IMR-90 (cell line): ENCODE measurements around the gene CAPN6. TPM values are rescaled to one million over a fixed set of nuclear protein-coding genes. Genes with fewer than 3 reads are reported as not detected.

Source experiments
- ATAC-seq: fragments of 200-7000 bp; cut with Tn5 transposase; 2 replicates; pipeline ENCODE4 v1.9.1; 2020; ENCODE audit warnings: low read depth, mild to moderate bottlenecking, moderate library complexity
- BruUV-seq: library from RNA; stranded (reverse); fragments of 400-500 nt; replicated peaks from 2 replicates; lab custom pipeline; 2021; lab: Mats Ljungman, UMichigan
- CTCF ChIA-PET: fragments of 300-600 bp; formaldehyde crosslinking; extraction: SDS; loops from one replicate; lab custom pipeline; 2021; ENCODE audit warnings: antibody characterized with exemption; lab: Yijun Ruan, JAX
- POLR2A ChIA-PET: fragments of 300-600 bp; sonication (Branson Sonifier 250); formaldehyde crosslinking; loops from one replicate; lab custom pipeline; 2022; ENCODE audit warnings: antibody characterized with exemption; ENCODE audit not compliant: unreplicated experiment; lab: Charles Lee
- DNase-seq: peaks from one replicate; pipeline ENCODE4 v3.0.0; 2013
- H2AFZ ChIP-seq: replicated peaks from 2 replicates; pipeline ENCODE3; 2013; ENCODE audit warnings: low read length, mild to moderate bottlenecking; ENCODE audit not compliant: poor library complexity
- H2AK5ac ChIP-seq: 2 replicates; pipeline ENCODE4 v1.6.1; 2013; ENCODE audit warnings: low read depth, low read length, inconsistent platforms
- H2AK9ac ChIP-seq: replicated peaks from 2 replicates; pipeline ENCODE3; 2013; ENCODE audit warnings: mild to moderate bottlenecking, low read depth, low read length, moderate library complexity; ENCODE audit not compliant: poor library complexity
- H2BK120ac ChIP-seq: 2 replicates; pipeline ENCODE4 v1.6.1; 2013; ENCODE audit warnings: low read depth, low read length, inconsistent platforms
- H2BK15ac ChIP-seq: 3 replicates; pipeline ENCODE4 v1.6.1; 2013; ENCODE audit warnings: low read depth, low read length, inconsistent platforms
- H2BK20ac ChIP-seq: 2 replicates; pipeline ENCODE4 v1.6.1; 2013; ENCODE audit warnings: low read depth, mild to moderate bottlenecking, inconsistent platforms, low read length, moderate library complexity
- H2BK5ac ChIP-seq: 2 replicates; pipeline ENCODE4 v1.6.1; 2013; ENCODE audit warnings: mild to moderate bottlenecking, low read depth, low read length, inconsistent platforms; ENCODE audit not compliant: poor library complexity, severe bottlenecking
- H3K14ac ChIP-seq: replicated peaks from 2 replicates; pipeline ENCODE4 v1.6.1; 2013; ENCODE audit warnings: low read depth, low read length, inconsistent platforms
- H3K18ac ChIP-seq: 2 replicates; pipeline ENCODE4 v1.6.1; 2013; ENCODE audit warnings: low read depth, low read length, control low read depth
- H3K23ac ChIP-seq: 2 replicates; pipeline ENCODE4 v1.6.1; 2013; ENCODE audit warnings: low read depth, low read length, inconsistent platforms
- H3K27ac ChIP-seq: 2 replicates; pipeline ENCODE4 v1.5.1; 2013; ENCODE audit warnings: mild to moderate bottlenecking, control low read depth, low read length; ENCODE audit not compliant: insufficient read depth
- H3K27me3 ChIP-seq: 2 replicates; pipeline ENCODE4 v1.6.1; 2013; ENCODE audit warnings: low read length; ENCODE audit not compliant: control insufficient read depth, insufficient read depth
- H3K36me3 ChIP-seq: 2 replicates; pipeline ENCODE4 v1.6.1; 2013; ENCODE audit warnings: low read length, mixed read lengths; ENCODE audit not compliant: control insufficient read depth, insufficient read depth
- H3K4ac ChIP-seq: 2 replicates; pipeline ENCODE4 v1.6.1; 2013; ENCODE audit warnings: low read depth, low read length, inconsistent platforms
- H3K4me1 ChIP-seq: 2 replicates; pipeline ENCODE4 v1.6.1; 2013; ENCODE audit warnings: low read length, mixed read lengths; ENCODE audit not compliant: control insufficient read depth, insufficient read depth
- H3K4me2 ChIP-seq: 2 replicates; pipeline ENCODE4 v1.6.1; 2013; ENCODE audit warnings: low read depth, mild to moderate bottlenecking, control low read depth, low read length, moderate library complexity
- H3K4me3 ChIP-seq: 2 replicates; pipeline ENCODE4 v1.5.1; 2013; ENCODE audit warnings: low read depth, mild to moderate bottlenecking, control low read depth, low read length, moderate library complexity; ENCODE audit not compliant: insufficient read depth
- H3K56ac ChIP-seq: 2 replicates; pipeline ENCODE4 v1.6.1; 2013; ENCODE audit warnings: low read length, inconsistent platforms; ENCODE audit not compliant: insufficient read depth; ENCODE audit errors: extremely low read depth
- H3K79me1 ChIP-seq, 2 experiments: 2 replicates each; pipeline ENCODE4 v1.6.1; 2013; ENCODE audit warnings: low read length in 2 of 2, inconsistent platforms in 1 of 2, low read depth in 1 of 2
- H3K9ac ChIP-seq: 2 replicates; pipeline ENCODE4 v1.6.1; 2013; ENCODE audit warnings: low read depth, low read length, control low read depth
- H3K9me1 ChIP-seq: 2 replicates; pipeline ENCODE4 v1.6.1; 2013; ENCODE audit warnings: low read length, inconsistent platforms; ENCODE audit not compliant: insufficient read depth
- H3K9me3 ChIP-seq: 2 replicates; pipeline ENCODE4 v1.6.1; 2013; ENCODE audit warnings: low read length; ENCODE audit not compliant: control insufficient read depth, insufficient read depth
- H4K20me1 ChIP-seq: 2 replicates; pipeline ENCODE4 v1.6.1; 2013; ENCODE audit warnings: low read length, inconsistent platforms; ENCODE audit not compliant: insufficient read depth
- H4K5ac ChIP-seq: 2 replicates; pipeline ENCODE4 v1.6.1; 2013; ENCODE audit warnings: mild to moderate bottlenecking, low read depth, low read length, control low read depth
- H4K8ac ChIP-seq, 2 experiments: 2 replicates each; pipeline ENCODE4 v1.6.1; 2013; ENCODE audit warnings: low read depth in 2 of 2, low read length in 2 of 2, control low read depth in 1 of 2, inconsistent platforms in 1 of 2
- H4K91ac ChIP-seq: 2 replicates; pipeline ENCODE4 v1.6.1; 2013; ENCODE audit warnings: low read depth, low read length, inconsistent platforms; ENCODE audit not compliant: insufficient read depth
- BHLHE40 ChIP-seq: fragments of 150-350 bp; IDR thresholded peaks from 2 replicates; pipeline ENCODE4 v1.6.1; 2016; ENCODE audit warnings: mild to moderate bottlenecking, low read depth, low read length
- CEBPB ChIP-seq: IDR thresholded peaks from 2 replicates; pipeline ENCODE4 v1.6.1; 2012; ENCODE audit warnings: low read depth, low read length, improper control_type of control experiment
- CHD1 ChIP-seq: IDR thresholded peaks from 2 replicates; pipeline ENCODE4 v1.6.1; 2012; ENCODE audit warnings: low read depth, low read length, improper control_type of control experiment
- FOS ChIP-seq: fragments of 150-350 bp; IDR thresholded peaks from 2 replicates; pipeline ENCODE4 v1.6.1; 2016; ENCODE audit warnings: low read depth, low read length
- MAFK ChIP-seq: IDR thresholded peaks from 2 replicates; pipeline ENCODE4 v1.6.1; 2012; ENCODE audit warnings: low read depth, low read length, improper control_type of control experiment
- MAZ ChIP-seq: IDR thresholded peaks from 2 replicates; pipeline ENCODE4 v1.6.1; 2012; ENCODE audit warnings: low read depth, mild to moderate bottlenecking, low read length, improper control_type of control experiment, moderate library complexity, borderline replicate concordance
- MXI1 ChIP-seq: IDR thresholded peaks from 2 replicates; pipeline ENCODE4 v1.6.1; 2012; ENCODE audit warnings: low read depth, mild to moderate bottlenecking, low read length, moderate library complexity, borderline replicate concordance
- NFE2L2 ChIP-seq: fragments of 150-350 bp; IDR thresholded peaks from 2 replicates; pipeline ENCODE4 v1.6.1; 2016; ENCODE audit warnings: low read depth, mild to moderate bottlenecking, low read length
- POLR2A ChIP-seq: IDR thresholded peaks from 2 replicates; pipeline ENCODE4 v1.6.1; 2012; ENCODE audit warnings: mild to moderate bottlenecking, low read depth, low read length
- RAD21 ChIP-seq: IDR thresholded peaks from 2 replicates; pipeline ENCODE4 v1.6.1; 2012; ENCODE audit warnings: low read length, improper control_type of control experiment
- RCOR1 ChIP-seq: IDR thresholded peaks from 2 replicates; pipeline ENCODE4 v1.6.1; 2012; ENCODE audit warnings: mild to moderate bottlenecking, low read length, improper control_type of control experiment; ENCODE audit not compliant: insufficient replicate concordance
- RFX5 ChIP-seq: IDR thresholded peaks from 2 replicates; pipeline ENCODE4 v1.8.0; 2012; ENCODE audit warnings: low read depth, mild to moderate bottlenecking, low read length, moderate library complexity
- SMC3 ChIP-seq: fragments of 150-350 bp; IDR thresholded peaks from 2 replicates; pipeline ENCODE4 v1.6.1; 2016; ENCODE audit warnings: low read depth, mild to moderate bottlenecking, antibody characterized with exemption, low read length, moderate library complexity
- WGBS, 2 experiments: methylation state at CpG; one replicate each; pipeline versions ENCODE4 v1.1.5 to v1.1.7; 2013; ENCODE audit warnings: missing lambda C conversion rate in 2 of 2; ENCODE audit not compliant: insufficient read length in 1 of 2; ENCODE audit errors: extremely low coverage in 2 of 2; 5-methylcytosine and 5-hydroxymethylcytosine counted together
- dilution Hi-C: fragments of 300-500 bp; cut with HindIII; formaldehyde crosslinking; loops from one replicate; pipeline ENCODE4 v1.14.3; 2018; ENCODE audit warnings: low sequenced_read_pairs; ENCODE audit not compliant: unreplicated experiment
- in situ Hi-C: fragments of 300-500 bp; cut with MboI; formaldehyde crosslinking; loops from 3 replicates; pipeline ENCODE4 v1.14.3; 2019; ENCODE audit warnings: low sequenced_read_pairs, inconsistent platforms, mixed read lengths
- intact Hi-C: fragments of 100-400 bp; cut with micrococcal nuclease; formaldehyde crosslinking; loops from 2 replicates; pipeline ENCODE4 v1.10.0; 2022
- polyA plus RNA-seq, 3 experiments: library from polyadenylated mRNA; depleted of rRNA; stranded (reverse); fragments of >200 nt; gene quantifications; 2 replicates each; pipeline ENCODE4 v1.2.3, GENCODE V29; 2012; ENCODE audit warnings: low replicate concordance in 1 of 3
- total RNA-seq: library from RNA; depleted of rRNA; stranded (reverse); fragments of >200 nt; gene quantifications from 2 replicates; pipeline ENCODE4 v1.2.3, GENCODE V29; 2012
- TF ChIP-seq, protein P1 (sequence below): conservative IDR thresholded peaks from 2 replicates; pipeline ENCODE4 v1.5.1; 2012; ENCODE audit warnings: mild to moderate bottlenecking, low read depth, low read length, improper control_type of control experiment
- TF ChIP-seq, protein P2 (sequence below): fragments of 150-350 bp; IDR thresholded peaks from 2 replicates; pipeline ENCODE4 v1.6.1; 2016; ENCODE audit warnings: low read depth, mild to moderate bottlenecking, low read length, moderate library complexity, borderline replicate concordance
- TF ChIP-seq, protein P3 (sequence below): fragments of 150-350 bp; IDR thresholded peaks from 2 replicates; pipeline ENCODE4 v1.6.1; 2017; ENCODE audit warnings: mild to moderate bottlenecking, antibody characterized with exemption, low read length, low read depth

CAPN6 gene
- total and polyA plus RNA-seq, 2 of the 4 experiments (the other 2 are of a cell fraction), result not detected

DNA sequence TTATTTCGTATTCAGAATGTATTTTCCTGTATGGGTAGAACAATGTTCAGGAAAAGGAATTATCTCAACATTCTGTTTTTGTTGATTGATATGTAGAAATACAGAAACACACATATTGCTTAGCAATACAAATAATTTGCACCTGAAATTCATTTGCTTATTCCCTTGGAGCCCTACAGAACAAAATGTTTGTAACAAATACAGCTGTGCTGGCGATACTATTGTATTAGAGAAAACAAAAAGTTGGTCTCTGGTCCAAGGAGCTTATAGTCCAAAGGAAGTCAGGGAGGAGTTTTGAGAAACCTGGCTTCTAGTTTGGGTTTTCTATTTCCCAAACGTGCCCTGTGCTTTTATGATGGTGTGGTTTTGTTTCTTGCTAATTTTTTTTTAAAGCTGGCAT lies 37.8 kb upstream of the CAPN6 start:
- H2BK120ac ChIP-seq, result no peak overlapping the region
- H4K20me1 ChIP-seq, result no peaks in the 10 kb centered on the region
- H3K56ac ChIP-seq, result no peak overlapping the region
- H3K9me3 ChIP-seq, result no peaks in the 10 kb centered on the region
- no peak overlapping the region for H4K8ac ChIP-seq
- H3K4me2 ChIP-seq, result no peak overlapping the region
- CTCF ChIA-PET, result no interaction called here
- no peak overlapping the region for H3K18ac ChIP-seq
- no peak overlapping the region for H3K14ac ChIP-seq
- in situ Hi-C loops (no loop called here), dilution Hi-C loops (no loop called here), intact Hi-C loops (no loop called here)
- DNase-seq (no peak), ATAC-seq (no peak)
- no peak overlapping the region for H3K23ac ChIP-seq
- H2AK5ac ChIP-seq, result no peak overlapping the region
- no TSS peak for BruUV-seq
- POLR2A ChIA-PET, result no interaction called here
- no peaks in the 10 kb centered on the region for H3K79me1 ChIP-seq
- TF ChIP-seq RFX5 (no peak), CHD1 (no peak), MAZ (no peak), FOS (no peak), POLR2A (no peak), RCOR1 (no peak), RAD21 (no peak), MAFK (no peak), SMC3 (no peak), BHLHE40 (no peak), CEBPB (no peak), NFE2L2 (no peak), MXI1 (no peak)
- TF ChIP-seq, protein P1, sequence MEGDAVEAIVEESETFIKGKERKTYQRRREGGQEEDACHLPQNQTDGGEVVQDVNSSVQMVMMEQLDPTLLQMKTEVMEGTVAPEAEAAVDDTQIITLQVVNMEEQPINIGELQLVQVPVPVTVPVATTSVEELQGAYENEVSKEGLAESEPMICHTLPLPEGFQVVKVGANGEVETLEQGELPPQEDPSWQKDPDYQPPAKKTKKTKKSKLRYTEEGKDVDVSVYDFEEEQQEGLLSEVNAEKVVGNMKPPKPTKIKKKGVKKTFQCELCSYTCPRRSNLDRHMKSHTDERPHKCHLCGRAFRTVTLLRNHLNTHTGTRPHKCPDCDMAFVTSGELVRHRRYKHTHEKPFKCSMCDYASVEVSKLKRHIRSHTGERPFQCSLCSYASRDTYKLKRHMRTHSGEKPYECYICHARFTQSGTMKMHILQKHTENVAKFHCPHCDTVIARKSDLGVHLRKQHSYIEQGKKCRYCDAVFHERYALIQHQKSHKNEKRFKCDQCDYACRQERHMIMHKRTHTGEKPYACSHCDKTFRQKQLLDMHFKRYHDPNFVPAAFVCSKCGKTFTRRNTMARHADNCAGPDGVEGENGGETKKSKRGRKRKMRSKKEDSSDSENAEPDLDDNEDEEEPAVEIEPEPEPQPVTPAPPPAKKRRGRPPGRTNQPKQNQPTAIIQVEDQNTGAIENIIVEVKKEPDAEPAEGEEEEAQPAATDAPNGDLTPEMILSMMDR, result no peak
- TF ChIP-seq, protein P2, sequence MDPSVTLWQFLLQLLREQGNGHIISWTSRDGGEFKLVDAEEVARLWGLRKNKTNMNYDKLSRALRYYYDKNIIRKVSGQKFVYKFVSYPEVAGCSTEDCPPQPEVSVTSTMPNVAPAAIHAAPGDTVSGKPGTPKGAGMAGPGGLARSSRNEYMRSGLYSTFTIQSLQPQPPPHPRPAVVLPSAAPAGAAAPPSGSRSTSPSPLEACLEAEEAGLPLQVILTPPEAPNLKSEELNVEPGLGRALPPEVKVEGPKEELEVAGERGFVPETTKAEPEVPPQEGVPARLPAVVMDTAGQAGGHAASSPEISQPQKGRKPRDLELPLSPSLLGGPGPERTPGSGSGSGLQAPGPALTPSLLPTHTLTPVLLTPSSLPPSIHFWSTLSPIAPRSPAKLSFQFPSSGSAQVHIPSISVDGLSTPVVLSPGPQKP, result no peak
- TF ChIP-seq, protein P3, sequence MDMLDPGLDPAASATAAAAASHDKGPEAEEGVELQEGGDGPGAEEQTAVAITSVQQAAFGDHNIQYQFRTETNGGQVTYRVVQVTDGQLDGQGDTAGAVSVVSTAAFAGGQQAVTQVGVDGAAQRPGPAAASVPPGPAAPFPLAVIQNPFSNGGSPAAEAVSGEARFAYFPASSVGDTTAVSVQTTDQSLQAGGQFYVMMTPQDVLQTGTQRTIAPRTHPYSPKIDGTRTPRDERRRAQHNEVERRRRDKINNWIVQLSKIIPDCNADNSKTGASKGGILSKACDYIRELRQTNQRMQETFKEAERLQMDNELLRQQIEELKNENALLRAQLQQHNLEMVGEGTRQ, result no peak
- no peak overlapping the region for H3K27ac ChIP-seq
- no peaks in the 10 kb centered on the region for H3K9me1 ChIP-seq
- H3K4ac ChIP-seq, result no peak overlapping the region
- H3K4me1 ChIP-seq, result no peaks in the 10 kb centered on the region
- H3K9ac ChIP-seq, result no peak overlapping the region
- no peak overlapping the region for H3K4me3 ChIP-seq
- no peak overlapping the region for H4K5ac ChIP-seq
- no CpG with 5 or more reads among the region's 3 CpGs for WGBS, 2 experiments
- H2BK15ac ChIP-seq, result no peak overlapping the region
- H2BK5ac ChIP-seq, result no peak overlapping the region
- no peak overlapping the region for H2AK9ac ChIP-seq
- no peak overlapping the region for H4K91ac ChIP-seq
- peaks cover 6% of the 10 kb centered on the region for H3K27me3 ChIP-seq
- H2BK20ac ChIP-seq, result no peak overlapping the region
- no peaks in the 10 kb centered on the region for H3K36me3 ChIP-seq
- no peak overlapping the region for H2AFZ ChIP-seq
